Measurements from ENCODE around the gene CETN2.
"Not testable (repeated sequence)": the region's sequence is repeated elsewhere in the genome, so short reads cannot be mapped to it uniquely, and the experiment has no call there.

Gene CETN2

DNA sequence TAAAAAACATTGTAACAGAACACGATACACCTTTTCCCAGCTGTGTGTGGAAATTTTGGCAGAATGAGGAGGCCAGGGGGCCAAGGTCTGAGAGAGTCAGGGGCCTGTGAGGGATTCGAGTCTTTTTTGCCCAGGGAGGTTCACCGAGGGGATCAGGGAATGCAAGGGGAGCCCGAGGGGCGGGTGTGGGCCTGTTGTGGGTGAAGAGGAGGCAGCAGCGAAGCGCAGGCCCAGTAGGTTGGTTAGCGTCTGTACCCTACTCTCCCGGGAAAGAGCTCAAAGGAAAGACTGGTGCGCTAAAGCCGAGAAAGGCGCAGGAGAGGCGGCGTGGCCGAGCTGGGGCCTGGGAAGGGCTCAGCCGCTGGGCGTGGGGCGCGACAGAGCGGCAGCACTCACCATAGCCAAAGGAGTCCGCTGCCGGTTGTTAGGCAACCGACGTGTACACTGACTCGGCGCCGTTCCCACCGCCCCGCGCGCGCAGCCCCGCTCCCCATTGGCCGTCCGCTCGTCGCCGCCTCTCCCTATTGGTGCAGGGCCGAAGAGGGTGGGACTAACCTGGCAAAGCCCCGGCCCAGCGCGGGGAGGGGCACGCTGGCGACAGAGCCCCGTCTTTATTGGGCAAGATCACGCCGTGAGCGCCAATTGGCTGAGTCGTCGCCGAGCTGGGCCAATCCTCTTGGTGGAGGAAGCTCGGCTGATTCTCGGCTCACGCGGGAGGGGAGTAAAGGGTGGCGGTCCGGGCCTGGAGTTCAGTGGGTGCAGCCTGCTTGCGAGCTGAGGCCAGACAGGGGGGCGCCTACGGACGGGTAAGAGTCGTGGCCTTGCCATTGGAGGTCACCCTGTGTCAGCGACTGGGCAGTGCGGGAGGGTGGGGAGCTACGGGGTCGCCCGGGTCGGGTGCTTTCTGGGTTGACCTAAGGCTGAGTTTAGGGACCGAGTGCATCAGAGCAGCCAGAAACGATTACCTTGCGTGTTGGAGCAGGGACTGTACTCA lies at the start of gene CETN2, which contains the start of gene NSDHL:
CETN2 (minus strand) TSS at position 446 of the 994 bp plus-strand sequence; CDS start at position 399, 47 bp downstream.
NSDHL (plus strand) TSS at position 752 of the 994 bp plus-strand sequence. CDS start 15,262 bp downstream, outside the sequence.
- peak; percentile 84 to 88 for DNase-seq (ENCODE audit: low read depth in 2 of 2)

GRCh38 chrX:152878976-152879755 lies 48.6 kb upstream of the CETN2 start:
- DNase-seq (ENCODE audit: low read depth in 2 of 2), result no peak

DNA sequence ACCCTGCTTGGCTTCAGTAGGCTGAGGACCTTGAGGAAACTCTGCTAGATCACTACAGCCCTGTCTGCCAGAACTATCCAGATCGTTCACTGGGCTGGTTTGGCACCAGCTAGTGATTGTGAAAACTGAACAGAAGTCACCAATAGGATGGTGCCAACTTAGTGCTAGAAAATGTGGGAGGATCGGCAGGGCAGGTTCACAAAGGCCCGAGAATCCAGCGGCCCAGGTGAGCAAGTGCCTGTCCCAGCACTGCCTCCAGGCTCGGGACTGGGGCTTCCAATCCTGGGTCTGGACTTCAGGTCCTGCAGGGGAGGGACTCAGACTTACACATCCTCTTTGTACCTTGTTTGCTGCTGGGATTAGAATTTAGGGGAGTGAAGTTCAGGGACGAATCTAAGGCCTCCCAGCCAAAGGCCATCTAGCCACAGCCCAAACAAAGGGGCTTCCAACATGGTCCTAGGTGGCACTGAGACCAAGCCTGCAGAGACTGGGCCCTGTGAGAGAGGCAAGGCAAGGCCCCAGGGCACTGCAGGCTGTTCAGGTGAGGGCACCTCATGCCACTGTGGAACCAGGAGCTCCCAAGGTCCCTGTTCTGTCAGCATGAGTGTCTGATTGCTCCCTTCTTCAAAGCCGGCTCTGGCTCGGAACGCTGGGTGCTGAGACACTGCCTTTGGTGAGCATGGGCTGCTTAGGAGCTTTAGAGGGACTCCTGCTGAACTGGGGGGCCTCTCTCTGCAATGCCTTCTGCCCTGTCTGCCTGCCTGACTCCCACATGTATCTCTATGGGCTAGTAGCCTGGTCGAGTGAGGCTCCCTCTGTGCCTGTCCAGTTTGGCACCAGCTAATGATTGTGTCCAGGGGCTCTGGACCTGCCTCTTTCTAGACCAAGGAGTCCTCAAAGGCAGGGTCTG lies 46.6 kb upstream of the CETN2 start:
- DNase-seq (ENCODE audit: low read depth in 2 of 2), result no peak

DNA sequence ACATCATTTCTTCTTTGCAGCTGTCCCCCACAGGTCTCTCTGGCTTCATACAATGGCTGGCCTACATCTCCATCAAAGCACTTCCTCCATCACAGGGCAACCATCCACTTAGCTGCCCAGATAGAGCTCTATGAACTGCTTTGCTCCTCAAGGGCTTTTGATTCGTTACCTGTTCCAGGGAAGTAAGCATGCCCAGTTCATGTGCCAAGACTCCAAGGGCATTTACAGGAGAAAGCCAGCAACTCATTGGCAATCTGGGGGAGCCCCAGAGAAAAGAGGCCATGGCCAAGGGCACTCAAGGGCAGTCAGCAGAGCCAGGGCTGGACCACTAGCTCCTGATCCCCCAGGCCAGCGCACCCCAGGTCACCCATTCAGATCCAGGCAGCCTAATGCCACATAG lies 42.8 kb upstream of the CETN2 start:
- no peak for DNase-seq (ENCODE audit: low read depth in 2 of 2)

GRCh38 chrX:152872522-152872921 lies 42.0 kb upstream of the CETN2 start:
- DNase-seq (ENCODE audit: low read depth in 2 of 2), result no peak

DNA sequence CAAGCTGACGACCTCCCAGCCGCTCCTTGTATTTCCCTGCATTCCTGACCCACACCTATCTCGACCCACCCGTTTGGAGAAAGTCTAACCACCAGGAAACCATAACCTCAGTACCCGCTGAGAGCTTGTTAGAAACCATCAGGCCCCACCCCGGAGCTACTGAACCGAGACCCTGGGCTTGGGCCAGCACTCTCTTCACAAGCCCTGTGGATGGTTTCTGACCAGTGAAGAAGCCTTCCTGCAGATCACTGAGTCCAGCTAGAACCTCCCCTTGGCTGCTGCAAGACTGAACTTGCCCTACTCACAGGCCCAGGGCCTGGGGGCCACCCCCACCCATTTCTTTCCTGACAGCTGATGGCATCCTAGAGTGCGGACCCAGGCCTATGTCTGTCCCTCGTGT lies 40.7 kb upstream of the CETN2 start:
- DNase-seq (ENCODE audit: low read depth in 2 of 2), result no peak

- no peak for DNase-seq (ENCODE audit: low read depth in 2 of 2)
Measured at GRCh38 chrX:152869972-152870371, 39.4 kb upstream of the CETN2 start.

GRCh38 chrX:152866386-152866785 lies 35.8 kb upstream of the CETN2 start:
- DNase-seq (ENCODE audit: low read depth in 2 of 2), result no peak

DNA sequence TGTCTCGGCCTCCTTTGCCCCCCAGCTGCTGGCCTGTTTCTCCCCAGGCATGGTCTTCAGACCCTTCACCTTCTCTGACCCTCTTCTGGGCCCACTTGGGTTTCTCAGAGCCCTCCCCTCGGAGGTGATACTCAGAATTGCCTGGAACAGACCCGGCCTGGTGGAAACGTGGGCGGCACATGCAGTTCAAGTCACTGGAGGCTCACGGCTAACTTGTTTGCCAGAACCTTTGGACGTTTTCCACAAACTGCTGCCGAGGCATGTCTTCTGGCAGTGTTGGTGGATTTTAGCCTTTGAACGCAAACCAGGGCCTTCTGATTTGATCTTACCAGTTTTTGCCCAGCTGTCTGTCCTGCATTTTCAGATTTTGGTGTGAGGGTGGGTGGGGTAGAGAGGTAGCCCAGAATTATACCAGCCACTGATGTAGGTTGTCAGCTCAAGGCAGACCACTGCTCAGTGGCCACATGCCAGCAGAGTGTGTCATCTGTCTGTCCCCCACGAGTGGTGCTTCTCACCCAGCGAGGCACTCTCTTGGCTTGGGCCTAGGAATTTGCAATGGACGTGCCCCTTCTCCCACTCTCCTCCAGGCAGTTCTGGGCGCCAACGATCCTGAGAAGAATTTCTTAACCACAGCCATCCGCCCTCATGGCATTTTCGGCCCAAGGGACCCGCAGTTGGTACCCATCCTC lies 34.8 kb upstream of the CETN2 start:
- DNase-seq (ENCODE audit: low read depth in 2 of 2), result no peak

- DNase-seq (ENCODE audit: low read depth in 2 of 2), result no peak
Measured at GRCh38 chrX:152861826-152862225, 31.3 kb upstream of the CETN2 start.

- no peak for DNase-seq (ENCODE audit: low read depth in 2 of 2)
Measured at GRCh38 chrX:152861116-152861515, 30.6 kb upstream of the CETN2 start.

GRCh38 chrX:152853986-152854385 lies 23.4 kb upstream of the CETN2 start:
- no peak for DNase-seq (ENCODE audit: low read depth in 2 of 2)

GRCh38 chrX:152850465-152850864 lies 19.9 kb upstream of the CETN2 start:
- no peak for DNase-seq (ENCODE audit: low read depth in 2 of 2)

DNA sequence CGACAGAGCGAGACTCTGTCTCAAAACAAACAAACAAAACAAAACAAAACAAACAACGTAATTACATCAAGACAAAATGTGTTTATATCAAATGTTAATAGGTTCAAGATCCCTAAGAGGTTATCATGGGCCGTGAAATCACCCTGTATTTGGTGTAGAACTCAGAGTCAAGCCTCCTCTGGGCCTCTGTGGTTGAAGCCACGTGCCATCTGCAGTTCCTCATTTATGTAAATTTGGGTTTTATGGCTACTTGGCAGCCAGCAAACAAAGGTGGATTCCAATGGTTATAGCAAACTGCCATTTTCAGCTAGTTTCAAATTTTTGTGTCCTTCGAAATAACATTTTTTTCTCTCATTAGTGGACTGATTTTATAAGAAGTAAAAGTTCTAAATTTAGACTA lies 16.7 kb upstream of the CETN2 start:
- no peak for DNase-seq (ENCODE audit: low read depth in 2 of 2)

DNA sequence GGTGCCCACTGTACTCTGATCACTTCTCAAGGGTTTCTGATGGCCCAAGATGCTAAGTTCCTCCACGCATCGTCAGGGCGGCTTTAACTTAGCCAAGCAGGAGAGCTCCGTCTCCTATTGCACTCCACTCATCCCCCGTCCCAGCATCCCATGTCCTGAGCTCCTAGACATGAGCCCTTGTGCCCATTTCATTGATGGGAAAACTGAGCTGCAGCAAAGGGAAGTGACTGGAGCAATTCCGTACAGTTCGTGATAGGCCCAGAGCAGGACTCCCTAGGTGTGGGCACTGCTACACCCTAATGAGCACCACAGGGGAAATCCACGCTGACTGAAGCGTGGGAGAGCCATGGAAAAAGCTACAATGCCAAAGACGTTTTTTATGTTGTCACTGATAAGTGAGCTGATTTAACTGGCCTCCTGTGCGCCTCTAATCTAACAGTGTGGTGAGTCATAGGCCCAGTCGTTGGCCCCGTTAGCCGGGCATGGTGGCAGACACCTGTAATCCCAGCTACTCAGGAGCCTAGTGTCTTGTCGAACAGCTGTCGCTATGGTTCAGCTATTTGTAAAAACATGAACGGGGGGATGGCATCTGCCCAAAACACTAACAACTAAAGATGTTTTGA lies 15.2 kb upstream of the CETN2 start:
- no peak for DNase-seq (ENCODE audit: low read depth in 2 of 2)

GRCh38 chrX:152844256-152844655 lies 13.7 kb upstream of the CETN2 start:
- no peak for DNase-seq (ENCODE audit: low read depth in 2 of 2)

DNA sequence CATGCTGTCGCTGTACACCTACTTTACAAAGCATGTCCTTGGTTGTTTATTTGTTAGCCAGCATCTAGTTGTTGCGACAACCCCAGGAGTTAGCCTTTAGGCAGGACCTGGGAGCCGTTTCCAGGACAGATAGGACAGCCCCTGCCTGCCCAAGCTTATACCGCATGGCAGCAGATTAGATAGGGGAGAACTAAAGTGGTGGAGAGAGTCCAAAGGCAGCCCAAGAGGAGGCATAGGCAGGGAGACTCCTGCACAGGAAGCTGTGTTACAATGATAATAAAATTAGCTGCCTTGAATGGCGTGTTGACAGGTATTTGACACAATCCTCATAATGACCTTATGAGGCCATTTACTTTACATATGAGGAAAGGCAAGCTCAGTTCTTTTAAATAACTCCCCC lies 13.3 kb upstream of the CETN2 start:
- no peak for DNase-seq (ENCODE audit: low read depth in 2 of 2)

DNA sequence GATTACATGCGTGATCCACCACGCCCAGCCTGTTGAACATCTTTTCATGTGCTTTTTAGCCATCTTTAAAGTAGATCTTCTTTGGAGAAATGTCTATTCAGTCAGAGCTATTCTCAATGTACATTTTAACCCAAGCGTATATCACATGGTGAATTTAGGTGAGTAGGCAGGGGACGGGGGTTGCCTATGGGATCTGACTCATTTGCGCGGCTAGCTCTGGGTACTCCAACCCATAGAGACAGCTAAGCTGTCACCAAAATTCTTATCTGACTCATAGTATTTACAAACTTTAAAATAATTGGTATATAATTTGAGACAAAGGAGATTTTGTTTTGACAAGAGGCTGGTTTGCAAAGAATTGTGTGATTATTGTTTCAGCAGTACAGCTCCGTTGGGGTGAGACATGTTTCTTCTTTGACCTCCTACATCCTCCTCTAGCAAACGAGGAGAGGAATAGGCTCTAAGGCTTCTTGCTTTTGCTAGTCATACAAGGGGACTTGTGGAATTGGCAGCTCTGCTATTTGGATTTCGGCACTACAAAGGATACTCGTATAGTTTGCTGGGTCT lies 12.3 kb upstream of the CETN2 start:
- no peak for DNase-seq (ENCODE audit: low read depth in 2 of 2)

- DNase-seq (ENCODE audit: low read depth in 2 of 2), result not testable (repeated sequence)
Measured at GRCh38 chrX:152835470-152835869, 4.9 kb upstream of the CETN2 start.

GRCh38 chrX:152833378-152833777 lies 2.8 kb upstream of the CETN2 start:
- no peak for DNase-seq (ENCODE audit: low read depth in 2 of 2)
